ENCODE results near the gene SMIM11. TPM values are rescaled to one million over a fixed set of nuclear protein-coding genes. Genes with fewer than 3 reads are reported as not detected.
A peak's percentile ranks its signal among the peaks of the same experiment; 100 is the strongest.

The SMIM11 gene
- total and polyA plus RNA-seq, 10 of the 15 experiments (the other 5 are each of a cell fraction or from before 2014, with no cell fraction given): 4.8 to 43.1 (median 16.0) TPM

DNA sequence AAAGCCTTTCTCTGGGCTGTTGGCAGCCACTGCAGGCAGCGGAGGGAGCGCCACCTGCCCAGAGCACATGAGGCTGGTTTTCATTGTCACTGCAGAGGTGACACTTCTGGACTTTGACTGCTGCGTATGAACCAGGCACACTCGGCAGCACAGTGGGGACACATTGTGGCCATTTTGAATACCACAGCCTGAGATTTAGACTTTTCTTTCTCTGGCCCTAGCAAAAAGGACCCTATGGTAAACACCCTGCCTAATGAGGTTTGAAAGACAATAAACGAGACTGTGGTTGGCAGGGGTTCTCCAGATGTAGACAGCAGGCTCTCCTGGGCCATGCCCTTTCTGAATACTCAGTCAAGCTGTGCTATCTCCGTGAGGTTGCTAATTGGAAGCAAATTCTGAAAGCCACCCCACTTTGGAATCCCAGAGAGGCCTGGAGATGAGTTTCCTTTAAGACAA is 23.5 kb upstream of the SMIM11 start (continued):
- TF ChIP-seq, protein P1, sequence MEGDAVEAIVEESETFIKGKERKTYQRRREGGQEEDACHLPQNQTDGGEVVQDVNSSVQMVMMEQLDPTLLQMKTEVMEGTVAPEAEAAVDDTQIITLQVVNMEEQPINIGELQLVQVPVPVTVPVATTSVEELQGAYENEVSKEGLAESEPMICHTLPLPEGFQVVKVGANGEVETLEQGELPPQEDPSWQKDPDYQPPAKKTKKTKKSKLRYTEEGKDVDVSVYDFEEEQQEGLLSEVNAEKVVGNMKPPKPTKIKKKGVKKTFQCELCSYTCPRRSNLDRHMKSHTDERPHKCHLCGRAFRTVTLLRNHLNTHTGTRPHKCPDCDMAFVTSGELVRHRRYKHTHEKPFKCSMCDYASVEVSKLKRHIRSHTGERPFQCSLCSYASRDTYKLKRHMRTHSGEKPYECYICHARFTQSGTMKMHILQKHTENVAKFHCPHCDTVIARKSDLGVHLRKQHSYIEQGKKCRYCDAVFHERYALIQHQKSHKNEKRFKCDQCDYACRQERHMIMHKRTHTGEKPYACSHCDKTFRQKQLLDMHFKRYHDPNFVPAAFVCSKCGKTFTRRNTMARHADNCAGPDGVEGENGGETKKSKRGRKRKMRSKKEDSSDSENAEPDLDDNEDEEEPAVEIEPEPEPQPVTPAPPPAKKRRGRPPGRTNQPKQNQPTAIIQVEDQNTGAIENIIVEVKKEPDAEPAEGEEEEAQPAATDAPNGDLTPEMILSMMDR (IDR thresholded peaks at IDR 0.05 in 2 of 3, conservative IDR thresholded peaks at IDR 0.05 in 1 of 3; ENCODE audit: control insufficient read depth in 2 of 3, extremely low read depth in 1 of 3, insufficient read depth in 1 of 3, low read depth in 3 of 3, low read length in 3 of 3): peak; percentile 64 to 88 (median 69)
- TF ChIP-seq ZNF207 (IDR thresholded peaks at IDR 0.05; ENCODE audit: borderline replicate concordance) (no peak), ZSCAN29 (IDR thresholded peaks at IDR 0.05) (no peak), IRF5 (IDR thresholded peaks at IDR 0.05; ENCODE audit: borderline replicate concordance) (no peak), MTA3 (IDR thresholded peaks at IDR 0.05; ENCODE audit: borderline replicate concordance, low read length) (no peak), RAD51 (IDR thresholded peaks at IDR 0.05) (no peak), ZBTB33 (IDR thresholded peaks at IDR 0.05) (no peak), SUPT20H (IDR thresholded peaks at IDR 0.05; ENCODE audit: borderline replicate concordance, control insufficient read depth, low read depth, low read length) (no peak), YBX1 (IDR thresholded peaks at IDR 0.05) (no peak), SMC3 (IDR thresholded peaks at IDR 0.05; ENCODE audit: borderline replicate concordance, low read length) (peak; percentile 91)
- TF ChIP-seq, protein P2, sequence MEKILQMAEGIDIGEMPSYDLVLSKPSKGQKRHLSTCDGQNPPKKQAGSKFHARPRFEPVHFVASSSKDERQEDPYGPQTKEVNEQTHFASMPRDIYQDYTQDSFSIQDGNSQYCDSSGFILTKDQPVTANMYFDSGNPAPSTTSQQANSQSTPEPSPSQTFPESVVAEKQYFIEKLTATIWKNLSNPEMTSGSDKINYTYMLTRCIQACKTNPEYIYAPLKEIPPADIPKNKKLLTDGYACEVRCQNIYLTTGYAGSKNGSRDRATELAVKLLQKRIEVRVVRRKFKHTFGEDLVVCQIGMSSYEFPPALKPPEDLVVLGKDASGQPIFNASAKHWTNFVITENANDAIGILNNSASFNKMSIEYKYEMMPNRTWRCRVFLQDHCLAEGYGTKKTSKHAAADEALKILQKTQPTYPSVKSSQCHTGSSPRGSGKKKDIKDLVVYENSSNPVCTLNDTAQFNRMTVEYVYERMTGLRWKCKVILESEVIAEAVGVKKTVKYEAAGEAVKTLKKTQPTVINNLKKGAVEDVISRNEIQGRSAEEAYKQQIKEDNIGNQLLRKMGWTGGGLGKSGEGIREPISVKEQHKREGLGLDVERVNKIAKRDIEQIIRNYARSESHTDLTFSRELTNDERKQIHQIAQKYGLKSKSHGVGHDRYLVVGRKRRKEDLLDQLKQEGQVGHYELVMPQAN (conservative IDR thresholded peaks at IDR 0.05): no peak
